Naive B cell (primary cell): ENCODE measurements around the gene HOPX. TPM values are rescaled to one million over a fixed set of nuclear protein-coding genes. Genes with fewer than 3 reads are reported as not detected.
"Not testable (repeated sequence)": the region's sequence is repeated elsewhere in the genome, so short reads cannot be mapped to it uniquely, and the experiment has no call there.

Source experiments
- ATAC-seq, 2 donors: fragments of 150-1000 bp; cut with Tn5 transposase; 2 replicates each; pipeline ENCODE4 v1.10.0; 2021; ENCODE audit warnings: low read depth in 2 of 2, mild to moderate bottlenecking in 2 of 2, moderate library complexity in 2 of 2
- DNase-seq: peaks from one replicate; pipeline ENCODE4 v3.0.0; 2022
- H3K27ac Mint-ChIP-seq, 6 donors: one replicate each; pipeline ENCODE4 v1.8.0; 2020 to 2022; ENCODE audit warnings: mild to moderate bottlenecking in 6 of 6, mixed read lengths in 6 of 6, moderate library complexity in 5 of 6, inconsistent platforms in 2 of 6
- H3K27me3 Mint-ChIP-seq, 3 donors: one replicate each; pipeline ENCODE4 v1.8.0; 2021 to 2022; ENCODE audit warnings: mixed read lengths in 3 of 3, mild to moderate bottlenecking in 1 of 3
- H3K36me3 Mint-ChIP-seq, 2 donors: one replicate each; pipeline ENCODE4 v1.8.0; 2020 to 2022; ENCODE audit warnings: mixed read lengths in 2 of 2, inconsistent platforms in 1 of 2, mild to moderate bottlenecking in 1 of 2
- H3K4me1 Mint-ChIP-seq, 3 donors: one replicate each; pipeline ENCODE4 v1.8.0; 2020 to 2022; ENCODE audit warnings: mixed read lengths in 3 of 3, inconsistent platforms in 1 of 3, mild to moderate bottlenecking in 1 of 3, moderate library complexity in 1 of 3
- H3K4me3 Mint-ChIP-seq, 8 donors: one replicate each; pipeline ENCODE4 v1.8.0; 2020 to 2022; ENCODE audit warnings: mild to moderate bottlenecking in 8 of 8, mixed read lengths in 8 of 8, moderate library complexity in 8 of 8, inconsistent platforms in 2 of 8
- H3K9me3 Mint-ChIP-seq, 7 donors: one replicate each; pipeline ENCODE4 v1.8.0; 2020 to 2022; ENCODE audit warnings: mixed read lengths in 7 of 7, mild to moderate bottlenecking in 5 of 7, inconsistent platforms in 2 of 7, moderate library complexity in 1 of 7
- polyA plus RNA-seq, 6 donors: library from polyadenylated mRNA; unstranded; fragments of 300-500 nt; fragmentation: Illumina TruSeq; gene quantifications; one replicate each; pipeline ENCODE4 v1.2.3, GENCODE V29; 2021; ENCODE audit warnings: low read depth in 6 of 6

Gene HOPX, protein sequence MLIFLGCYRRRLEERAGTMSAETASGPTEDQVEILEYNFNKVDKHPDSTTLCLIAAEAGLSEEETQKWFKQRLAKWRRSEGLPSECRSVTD
- 100 to 1,000 TPM in 1 of 6 donors, 10 to 100 TPM in 4, 1 to 10 TPM in 1; 9.4 to 139 (median 27.3) TPM for polyA plus RNA-seq

DNA sequence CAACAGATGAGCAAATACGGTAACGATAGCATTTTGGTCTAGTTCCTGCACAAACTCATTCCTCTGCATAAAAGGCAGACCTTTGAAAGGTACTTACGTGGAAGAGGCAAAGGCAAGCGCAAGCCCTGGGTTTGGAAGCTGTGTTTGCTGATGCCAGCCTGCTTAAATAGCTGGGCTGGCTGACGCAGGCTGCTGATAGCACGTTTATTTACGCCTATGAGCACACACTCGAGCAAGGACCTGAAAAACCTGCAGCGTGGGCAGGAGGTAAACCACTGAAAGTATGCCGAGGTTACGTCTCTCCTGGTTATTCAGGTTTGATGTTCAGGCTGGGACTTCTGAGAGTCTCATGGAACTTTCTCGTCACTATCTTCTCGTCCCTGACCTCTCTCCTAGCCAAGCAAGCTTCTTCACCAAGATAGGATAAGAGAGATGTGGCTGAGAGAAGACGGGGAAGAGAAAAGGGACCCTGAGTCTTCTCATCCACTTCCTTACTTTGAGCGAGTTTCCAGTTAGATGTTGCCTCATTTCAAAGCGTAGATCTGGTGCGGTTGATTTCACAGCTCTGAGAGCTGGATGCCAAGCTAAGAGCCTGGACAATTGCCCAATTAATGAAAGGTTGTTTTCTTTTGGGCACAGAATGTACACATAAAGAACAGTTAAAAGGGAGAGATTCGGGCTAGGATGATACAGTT lies at the start of gene HOPX:
Gene HOPX, minus strand, starts transcription at position 139 of the 695 bp plus-strand sequence. CDS start 23,480 bp downstream, outside the sequence.
- no peak for DNase-seq
- peak within 1 kb of the TSS in 4 of 6 donors; percentile 25 to 77 (median 47) for H3K27ac Mint-ChIP-seq

DNA sequence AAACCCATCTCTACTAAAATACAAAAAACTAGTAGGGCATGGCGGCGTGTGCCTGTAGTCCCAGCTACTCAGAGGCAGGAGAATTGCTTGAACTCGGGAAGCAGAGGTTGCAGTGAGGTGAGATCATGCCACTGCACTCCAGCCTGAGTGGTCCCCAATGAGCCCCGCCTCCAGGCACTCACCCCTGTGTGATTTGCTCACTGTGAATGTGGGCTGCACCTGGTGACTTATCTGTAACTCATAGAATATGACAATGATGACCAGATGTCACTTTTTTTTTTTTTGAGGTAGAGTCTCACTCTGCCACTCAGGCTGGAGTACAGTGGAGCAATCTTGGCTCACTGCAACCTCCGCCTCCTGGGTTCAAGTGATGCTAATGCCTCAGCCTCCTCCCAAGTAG lies 49.0 kb upstream of the HOPX start:
- ATAC-seq (no peak), DNase-seq (no peak)
- Mint-ChIP-seq H3K4me1 (peaks cover 8 to 13% (median 13%) of the 10 kb centered on the region in 3 donors), H3K27ac (no peak overlapping the region), H3K36me3 (no peaks in the 10 kb centered on the region), H3K9me3 (peaks cover 0 to 5% (median 0%) of the 10 kb centered on the region in 7 donors), H3K27me3 (peaks cover 0 to 13% (median 4%) of the 10 kb centered on the region in 3 donors), H3K4me3 (no peak overlapping the region)

More for the DNA sequence above, at the start of gene HOPX:
- Mint-ChIP-seq H3K9me3 (no peaks in the 10 kb centered on the region), H3K4me3 (peak within 1 kb of the TSS in 7 of 8 donors; percentile 17 to 88 (median 59)), H3K27me3 (peaks cover 0 to 12% (median 8%) of the 10 kb centered on the region in 3 donors), H3K36me3 (no peaks in the 10 kb centered on the region), H3K4me1 (peaks cover 8 to 19% (median 10%) of the 10 kb centered on the region in 3 donors)
- peak; percentile 58 to 60 for ATAC-seq

DNA sequence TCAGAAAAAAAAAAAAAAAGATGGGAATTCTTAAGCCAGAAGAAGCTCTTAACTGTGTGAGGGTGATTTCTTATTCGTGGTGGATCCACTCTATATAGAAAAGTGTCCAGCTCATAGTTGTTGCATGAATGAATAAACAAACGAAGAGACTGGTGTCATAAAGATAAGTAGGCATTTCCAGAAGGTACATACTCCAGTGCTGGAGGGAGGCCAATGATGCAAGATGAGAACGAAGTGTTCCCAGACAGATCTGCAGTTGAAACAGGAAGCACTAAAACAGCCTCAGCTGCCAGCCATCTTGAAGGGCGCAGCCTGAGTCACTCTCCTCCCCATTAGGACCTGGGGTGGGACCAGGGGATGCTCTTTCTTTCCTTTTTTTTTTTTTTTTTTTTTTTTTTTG lies 47.4 kb upstream of the HOPX start:
- Mint-ChIP-seq H3K27ac (no peak overlapping the region), H3K4me3 (no peak overlapping the region), H3K4me1 (peaks cover 8 to 15% (median 15%) of the 10 kb centered on the region in 3 donors), H3K27me3 (peaks cover 0 to 13% (median 4%) of the 10 kb centered on the region in 3 donors), H3K36me3 (no peaks in the 10 kb centered on the region), H3K9me3 (peaks cover 0 to 5% (median 0%) of the 10 kb centered on the region in 7 donors)
- ATAC-seq, result no peak
- DNase-seq, result no peak

DNA sequence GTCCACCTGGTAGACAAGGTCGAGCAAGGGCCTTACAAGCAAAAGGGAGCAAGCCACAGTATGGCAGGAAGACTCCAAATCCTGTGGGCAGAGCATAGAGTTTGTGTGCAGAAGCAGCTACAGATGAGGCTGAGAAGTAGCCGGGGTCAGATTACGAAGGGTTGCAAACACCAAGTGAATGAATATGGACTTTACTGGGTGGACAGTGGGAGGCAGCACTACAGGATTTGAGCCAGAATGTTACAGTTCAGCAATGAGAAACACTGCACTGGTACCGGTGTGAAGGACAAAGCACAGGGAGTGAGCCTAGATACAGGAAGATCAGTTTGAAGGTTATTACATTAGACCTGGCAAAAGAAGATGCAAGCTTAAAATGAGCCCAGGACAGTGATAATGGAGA lies 46.1 kb upstream of the HOPX start:
- Mint-ChIP-seq H3K36me3 (no peaks in the 10 kb centered on the region), H3K27me3 (peaks cover 0 to 4% (median 1%) of the 10 kb centered on the region in 3 donors), H3K27ac (no peak overlapping the region), H3K4me1 (peaks cover 10 to 14% (median 12%) of the 10 kb centered on the region in 3 donors), H3K4me3 (no peak overlapping the region), H3K9me3 (peaks cover 0 to 5% (median 0%) of the 10 kb centered on the region in 7 donors)
- DNase-seq, result no peak
- ATAC-seq, result no peak

DNA sequence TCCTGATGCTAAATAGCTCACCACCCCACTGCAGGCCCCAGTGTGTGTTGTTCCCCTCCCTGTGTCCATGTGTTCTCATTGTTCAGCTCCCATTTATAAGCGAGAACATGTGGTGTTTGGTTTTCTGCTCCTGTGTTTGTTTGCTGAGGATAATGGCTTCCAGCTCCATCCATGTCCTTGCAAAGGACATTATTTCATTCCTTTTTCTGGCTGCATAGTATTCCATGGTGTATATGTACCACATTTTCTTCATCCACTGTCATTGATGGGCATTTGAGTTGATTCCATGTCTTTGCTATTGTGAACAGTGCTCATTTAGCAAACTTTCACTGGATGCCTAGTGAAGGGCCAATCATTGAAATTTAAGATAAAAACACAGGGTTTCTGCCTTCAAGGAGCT lies 45.5 kb upstream of the HOPX start:
- H3K27me3 Mint-ChIP-seq, H3K36me3 Mint-ChIP-seq, ATAC-seq, H3K4me3 Mint-ChIP-seq, H3K4me1 Mint-ChIP-seq, H3K27ac Mint-ChIP-seq, H3K9me3 Mint-ChIP-seq, DNase-seq: not testable (repeated sequence)

DNA sequence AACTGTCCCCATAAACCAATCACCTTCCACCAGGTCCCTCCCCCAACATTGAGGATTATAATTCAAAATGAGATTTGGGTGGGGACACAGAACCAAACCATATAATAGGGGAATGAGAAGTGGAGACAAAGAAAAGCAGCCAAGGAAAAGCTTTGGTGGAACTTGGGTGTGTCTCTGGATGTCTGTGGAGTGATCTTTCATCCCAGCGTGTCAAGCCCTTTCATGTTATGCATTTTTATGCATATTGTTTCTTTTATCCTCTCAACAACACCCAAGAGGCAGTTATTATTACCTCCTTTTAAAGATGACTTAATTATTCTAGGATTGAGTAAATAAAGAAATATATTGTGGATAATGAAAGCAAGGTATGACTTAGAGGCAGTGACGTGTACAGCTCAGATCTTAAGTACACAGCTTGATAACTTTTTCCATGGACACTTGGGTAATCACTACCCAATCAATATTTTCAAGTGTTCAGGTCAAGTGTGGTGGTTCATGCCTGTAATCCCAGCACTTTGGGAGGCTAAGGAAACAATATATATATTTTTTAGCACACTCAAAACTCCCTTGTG lies 42.6 kb upstream of the HOPX start:
- Mint-ChIP-seq H3K4me1 (peaks cover 6 to 10% (median 10%) of the 10 kb centered on the region in 3 donors), H3K36me3 (no peaks in the 10 kb centered on the region), H3K27me3 (peaks cover 0 to 4% (median 0%) of the 10 kb centered on the region in 3 donors), H3K27ac (peak overlapping the region in 1 of 6 donors; percentile 78), H3K4me3 (no peak overlapping the region), H3K9me3 (peaks cover 0 to 5% (median 0%) of the 10 kb centered on the region in 7 donors)
- ATAC-seq (no peak), DNase-seq (no peak)

DNA sequence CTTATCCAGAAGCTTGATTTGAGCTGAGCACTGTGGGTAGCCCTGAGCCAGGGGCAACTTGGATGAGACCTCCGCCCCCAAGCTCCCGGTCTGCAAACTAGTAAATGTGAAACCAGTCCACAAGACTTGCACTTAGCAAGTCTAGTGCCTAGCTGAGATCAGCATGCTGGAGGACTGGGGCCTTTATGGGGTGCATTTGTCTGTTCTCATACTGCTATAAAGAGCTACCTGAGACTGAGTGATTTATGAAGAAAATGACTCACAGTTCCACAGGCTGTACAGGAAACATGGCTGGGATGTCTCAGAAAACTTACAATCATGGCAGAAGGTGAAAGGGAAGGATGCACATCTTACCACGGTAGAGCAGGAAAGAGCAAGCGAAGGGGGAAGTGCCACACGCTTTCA lies 42.1 kb upstream of the HOPX start:
- H3K4me3 Mint-ChIP-seq, result no peak overlapping the region

DNA sequence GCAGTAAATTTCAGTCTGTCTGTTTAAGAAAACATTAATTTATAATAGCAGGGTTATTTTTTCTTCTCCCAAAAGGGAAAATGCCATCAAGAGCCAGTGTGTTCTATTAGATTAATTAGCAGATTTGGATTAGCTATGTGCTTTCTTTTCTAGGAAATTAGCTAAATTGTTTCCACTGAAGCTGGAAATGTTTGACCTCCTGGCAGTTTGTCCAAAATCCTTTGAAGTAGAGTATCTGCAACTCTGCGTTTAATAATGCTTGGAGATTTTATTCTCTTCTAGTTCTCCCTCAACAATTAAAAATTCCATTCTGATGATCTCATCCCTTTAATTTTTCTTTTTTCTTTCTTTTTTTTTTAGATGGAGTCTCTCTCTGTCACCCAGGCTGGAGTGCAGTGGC lies 27.1 kb upstream of the HOPX start:
- no peaks in the 10 kb centered on the region for H3K4me1 Mint-ChIP-seq
- H3K27me3 Mint-ChIP-seq, result peaks cover 0 to 6% (median 4%) of the 10 kb centered on the region in 3 donors
- no peak overlapping the region for H3K4me3 Mint-ChIP-seq
- peaks cover 0 to 12% (median 4%) of the 10 kb centered on the region in 7 donors for H3K9me3 Mint-ChIP-seq
- H3K36me3 Mint-ChIP-seq, result no peaks in the 10 kb centered on the region
- no peak for ATAC-seq
- DNase-seq, result no peak
- peak overlapping the region in 1 of 6 donors; percentile 43 for H3K27ac Mint-ChIP-seq

More for the DNA sequence above, 42.1 kb upstream of the HOPX start:
- ATAC-seq, result peak in 1 of 2 donors; percentile 20
- Mint-ChIP-seq H3K36me3 (no peaks in the 10 kb centered on the region), H3K27ac (peak overlapping the region in 1 of 6 donors; percentile 3), H3K4me1 (peaks cover 6 to 10% (median 10%) of the 10 kb centered on the region in 3 donors), H3K27me3 (peaks cover 0 to 4% (median 0%) of the 10 kb centered on the region in 3 donors), H3K9me3 (peaks cover 0 to 5% (median 0%) of the 10 kb centered on the region in 7 donors)
- no peak for DNase-seq

DNA sequence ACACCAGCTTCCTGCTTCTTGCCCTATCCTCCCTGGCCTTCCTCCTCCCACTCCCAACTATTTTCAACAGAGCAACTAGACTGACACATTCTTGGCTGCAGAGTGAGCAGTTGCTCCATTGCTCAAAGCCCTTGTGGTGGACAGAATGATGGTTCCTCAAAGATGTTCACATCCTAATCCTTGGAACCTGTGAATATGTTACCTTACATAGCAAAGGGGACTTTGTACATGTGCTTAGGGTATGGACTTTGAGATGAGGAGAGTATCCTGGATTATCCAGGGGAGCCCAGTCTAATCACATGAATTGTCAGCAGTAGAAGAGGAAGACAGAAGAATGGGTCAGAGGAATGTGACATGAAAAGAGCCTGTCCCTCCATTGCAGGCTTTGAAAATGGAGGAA lies 24.9 kb upstream of the HOPX start:
- Mint-ChIP-seq H3K27ac (no peak overlapping the region), H3K27me3 (peaks cover 0 to 4% (median 0%) of the 10 kb centered on the region in 3 donors), H3K4me1 (no peaks in the 10 kb centered on the region), H3K9me3 (peaks cover 0 to 4% (median 0%) of the 10 kb centered on the region in 7 donors), H3K4me3 (no peak overlapping the region), H3K36me3 (no peaks in the 10 kb centered on the region)
- DNase-seq (no peak), ATAC-seq (no peak)

DNA sequence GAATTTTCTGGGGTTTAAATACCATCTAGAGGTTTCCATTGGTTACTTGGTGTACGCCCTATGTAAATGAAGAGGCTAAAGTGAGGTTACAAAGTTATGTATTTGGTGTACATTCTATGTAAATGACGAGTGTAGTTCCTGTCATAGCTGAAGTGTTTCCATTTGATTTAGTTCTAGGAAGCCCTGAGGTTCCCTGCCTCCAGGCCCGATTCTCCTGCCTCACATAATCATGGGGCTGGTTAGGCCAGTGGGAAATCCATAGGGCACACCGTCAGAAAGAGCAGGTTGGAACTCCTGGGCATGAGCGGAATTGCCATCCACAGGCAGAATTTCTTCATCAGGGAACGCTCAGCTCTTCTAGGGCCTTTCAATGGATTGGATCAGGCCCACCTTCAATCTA lies 24.2 kb upstream of the HOPX start:
- Mint-ChIP-seq H3K27me3 (peaks cover 0 to 4% (median 0%) of the 10 kb centered on the region in 3 donors), H3K9me3 (peaks cover 0 to 2% (median 0%) of the 10 kb centered on the region in 7 donors), H3K4me3 (no peak overlapping the region), H3K27ac (no peak overlapping the region), H3K4me1 (no peaks in the 10 kb centered on the region), H3K36me3 (no peaks in the 10 kb centered on the region)
- ATAC-seq (no peak), DNase-seq (no peak)

DNA sequence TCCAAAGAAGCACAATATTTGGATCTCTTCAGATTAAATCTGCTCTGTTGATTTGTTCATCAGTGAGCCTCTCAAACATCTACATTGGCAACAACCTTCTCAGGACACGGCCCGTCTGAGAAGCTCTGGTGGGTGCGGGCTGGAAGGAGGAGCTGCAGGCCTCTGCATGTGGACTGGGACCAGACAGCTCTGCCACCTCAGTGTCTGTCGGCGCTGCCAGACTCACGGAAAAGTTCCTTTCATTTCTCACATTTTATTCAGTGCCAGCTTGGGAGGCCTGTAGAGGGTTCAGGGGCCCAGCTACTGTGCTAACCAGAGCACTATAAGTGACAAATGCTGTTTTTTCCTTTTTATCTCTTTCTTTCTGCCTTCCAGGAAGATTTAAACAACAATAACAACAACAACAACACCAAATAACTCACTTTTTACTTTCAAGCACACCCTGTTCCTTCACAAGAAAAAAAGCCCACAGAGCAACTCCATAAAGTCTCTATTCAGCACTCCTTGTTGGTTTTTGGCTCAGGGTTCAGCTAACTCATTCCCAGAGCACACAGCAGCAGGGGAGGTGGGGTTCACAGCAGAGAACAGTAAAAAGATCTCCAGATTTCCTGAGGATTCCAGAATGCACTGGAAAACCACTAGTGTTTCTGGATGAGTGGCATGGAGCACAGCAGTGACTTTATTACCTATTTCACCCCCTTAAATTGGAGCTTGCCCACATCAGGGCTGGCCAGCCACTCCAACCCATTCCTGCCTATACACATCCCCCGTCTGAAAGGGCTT lies 23.2 kb upstream of the HOPX start:
- H3K27me3 Mint-ChIP-seq, result peaks cover 0 to 4% (median 0%) of the 10 kb centered on the region in 3 donors
- H3K9me3 Mint-ChIP-seq, result no peaks in the 10 kb centered on the region
- DNase-seq, result no peak
- H3K4me3 Mint-ChIP-seq, result peak overlapping the region in 2 of 8 donors; percentile 14 to 35
- ATAC-seq, result no peak
- H3K36me3 Mint-ChIP-seq, result no peaks in the 10 kb centered on the region
- H3K4me1 Mint-ChIP-seq, result no peaks in the 10 kb centered on the region
- H3K27ac Mint-ChIP-seq, result peak overlapping the region in 1 of 6 donors; percentile 45

DNA sequence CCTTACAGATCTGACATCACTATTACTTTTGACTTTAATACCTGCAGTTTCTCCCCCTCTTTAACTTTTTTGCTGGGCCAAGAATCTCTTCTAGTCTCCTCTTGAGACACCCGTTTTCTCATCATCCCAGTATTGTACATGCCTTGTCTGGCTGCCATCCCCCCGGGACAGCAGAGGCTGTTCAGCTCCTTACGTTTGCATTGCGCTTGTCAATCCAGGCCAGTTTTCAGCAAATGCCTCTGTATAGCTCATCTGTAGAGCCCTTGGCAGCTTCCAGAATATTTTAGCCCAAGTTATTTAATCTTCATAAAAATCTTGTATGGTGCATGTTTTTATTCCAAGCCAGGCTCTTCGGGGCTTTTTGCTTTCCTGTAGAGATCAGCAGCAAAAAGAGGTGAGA lies 22.3 kb upstream of the HOPX start:
- H3K27me3 Mint-ChIP-seq, result no peaks in the 10 kb centered on the region
- H3K4me3 Mint-ChIP-seq, result no peak overlapping the region
- no peaks in the 10 kb centered on the region for H3K9me3 Mint-ChIP-seq
- no peak for ATAC-seq
- no peaks in the 10 kb centered on the region for H3K4me1 Mint-ChIP-seq
- H3K36me3 Mint-ChIP-seq, result no peaks in the 10 kb centered on the region
- no peak for DNase-seq
- peak overlapping the region in 1 of 6 donors; percentile 21 for H3K27ac Mint-ChIP-seq

DNA sequence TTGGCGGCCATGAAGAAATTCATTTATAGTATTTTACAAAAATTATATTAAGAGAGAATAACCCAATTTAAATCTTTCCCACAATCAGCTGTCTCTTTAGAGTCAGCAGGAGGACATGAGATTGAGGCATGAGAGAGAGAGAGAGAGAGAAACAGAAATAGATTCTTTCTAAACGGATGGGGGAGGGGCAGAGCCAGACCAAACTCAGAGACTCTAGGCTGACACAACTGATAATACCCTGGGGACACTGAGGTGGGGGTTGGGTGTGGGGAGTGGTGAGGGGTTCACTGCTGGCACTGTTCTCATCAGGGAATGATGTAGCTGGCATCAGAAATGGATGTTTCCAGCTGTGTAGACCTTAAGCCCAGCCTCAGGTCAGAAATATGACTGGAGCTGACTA lies 20.5 kb upstream of the HOPX start:
- Mint-ChIP-seq H3K27ac (no peak overlapping the region), H3K27me3 (no peaks in the 10 kb centered on the region), H3K4me1 (no peaks in the 10 kb centered on the region), H3K4me3 (no peak overlapping the region), H3K9me3 (no peaks in the 10 kb centered on the region), H3K36me3 (no peaks in the 10 kb centered on the region)
- DNase-seq (no peak), ATAC-seq (no peak)
